ENCODE results near the gene CCDC152.
"Not testable (repeated sequence)": the region's sequence is repeated elsewhere in the genome, so short reads cannot be mapped to it uniquely, and the experiment has no call there.

Gene CCDC152
- total RNA-seq, result 0.80 to 8.6 (median 3.2) reads per million in 4 donors

GRCh38 chr5:42756606-42757601 lies at the start of gene CCDC152:
TSS of gene CCDC152 (plus strand) at chr5:42756818. CDS start at chr5:42759122, 2,304 bp downstream.
- DNase-seq, result peak; percentile 10 to 30 (median 16)

DNA sequence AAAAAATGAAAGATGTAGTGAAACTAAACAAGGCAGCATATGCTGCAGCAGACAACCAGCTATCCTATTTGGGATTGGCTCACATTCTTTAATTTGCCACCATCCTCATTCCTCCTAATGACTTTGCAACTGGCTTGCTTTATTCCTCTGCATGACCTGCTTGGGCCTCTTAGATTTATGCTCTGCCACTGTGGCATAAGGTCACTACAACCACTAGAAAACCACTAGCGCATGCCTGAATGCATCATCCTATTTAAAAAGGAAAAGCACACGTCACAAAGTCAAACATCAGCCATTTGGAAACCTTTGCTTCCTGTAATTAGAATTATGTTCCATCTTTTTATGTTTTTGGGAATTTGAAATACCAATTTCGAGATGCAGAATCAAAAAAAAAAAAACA lies 40.8 kb upstream of the CCDC152 start:
- DNase-seq, result no peak

- peak in 2 of 5 donors; percentile 10 to 76 for DNase-seq
Measured at GRCh38 chr5:42718591-42718990, 38.0 kb upstream of the CCDC152 start.

DNA sequence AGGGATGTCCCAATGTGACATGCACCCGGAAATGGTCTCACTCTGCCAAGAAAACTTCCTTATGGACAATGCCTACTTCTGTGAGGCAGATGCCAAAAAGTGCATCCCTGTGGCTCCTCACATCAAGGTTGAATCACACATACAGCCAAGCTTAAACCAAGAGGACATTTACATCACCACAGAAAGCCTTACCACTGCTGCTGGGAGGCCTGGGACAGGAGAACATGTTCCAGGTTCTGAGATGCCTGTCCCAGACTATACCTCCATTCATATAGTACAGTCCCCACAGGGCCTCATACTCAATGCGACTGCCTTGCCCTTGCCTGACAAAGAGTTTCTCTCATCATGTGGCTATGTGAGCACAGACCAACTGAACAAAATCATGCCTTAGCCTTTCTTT lies 37.6 kb upstream of the CCDC152 start:
- DNase-seq, result no peak

DNA sequence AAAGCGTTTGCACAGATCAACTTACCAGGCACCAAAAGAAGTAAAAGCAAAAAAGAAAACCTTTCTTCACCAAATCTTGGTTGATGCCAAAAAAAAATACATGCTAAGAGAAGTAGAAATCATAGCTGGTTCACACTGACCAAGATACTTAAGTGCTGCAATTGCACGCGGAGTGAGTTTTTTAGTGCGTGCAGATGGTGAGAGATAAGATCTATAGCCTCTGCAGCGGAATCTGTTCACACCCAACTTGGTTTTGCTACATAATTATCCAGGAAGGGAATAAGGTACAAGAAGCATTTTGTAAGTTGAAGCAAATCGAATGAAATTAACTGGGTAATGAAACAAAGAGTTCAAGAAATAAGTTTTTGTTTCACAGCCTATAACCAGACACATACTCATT lies 36.4 kb upstream of the CCDC152 start:
- DNase-seq, result peak in 1 of 5 donors; percentile 70

- no peak for DNase-seq
Measured at GRCh38 chr5:42721484-42721883, 35.1 kb upstream of the CCDC152 start.

DNA sequence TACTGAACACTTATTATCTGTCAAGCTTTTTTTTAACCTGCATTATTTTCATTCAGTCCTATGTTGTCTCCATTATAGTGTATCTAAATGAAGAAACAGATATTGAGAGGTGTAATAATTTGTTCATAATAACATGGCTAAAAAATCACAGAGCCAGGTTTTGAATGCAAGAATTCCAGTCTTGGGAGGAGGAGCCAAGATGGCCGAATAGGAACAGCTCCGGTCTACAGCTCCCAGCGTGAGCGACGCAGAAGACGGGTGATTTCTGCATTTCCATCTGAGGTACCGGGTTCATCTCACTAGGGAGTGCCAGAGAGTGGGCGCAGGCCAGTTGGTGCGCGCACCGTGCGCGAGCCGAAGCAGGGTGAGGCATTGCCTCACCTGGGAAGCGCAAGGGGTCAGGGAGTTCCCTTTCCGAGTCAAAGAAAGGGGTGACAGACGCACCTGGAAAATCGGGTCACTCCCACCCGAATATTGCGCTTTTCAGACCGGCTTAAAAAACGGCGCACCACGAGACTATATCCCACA lies 22.0 kb upstream of the CCDC152 start:
- DNase-seq, result not testable (repeated sequence)

- DNase-seq, result no peak
Measured at GRCh38 chr5:42740920-42741319, 15.7 kb upstream of the CCDC152 start.

- no peak for DNase-seq
Measured at GRCh38 chr5:42745426-42745825, 11.2 kb upstream of the CCDC152 start.

- no peak for DNase-seq
Measured at GRCh38 chr5:42745856-42746255, 10.8 kb upstream of the CCDC152 start.

DNA sequence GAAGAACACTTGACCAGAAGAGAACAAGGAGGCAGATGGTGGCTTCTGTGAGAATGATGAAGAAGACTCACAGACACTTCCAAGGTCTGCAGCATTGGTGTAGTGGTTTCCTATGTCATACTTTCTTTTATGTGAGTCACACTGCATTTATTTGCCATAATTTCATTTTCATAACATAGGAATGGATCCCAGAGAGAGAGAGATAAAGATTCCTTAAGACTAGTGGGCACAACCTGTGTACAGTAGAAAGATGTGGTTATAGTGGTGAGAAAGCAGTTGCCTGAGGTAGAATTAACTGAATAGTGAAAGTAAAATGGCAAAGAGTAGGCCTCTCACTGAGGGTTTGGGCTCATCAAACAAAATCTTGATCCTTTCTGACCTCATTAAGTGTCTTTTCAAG lies 7.6 kb upstream of the CCDC152 start:
- DNase-seq, result peak in 1 of 5 donors; percentile 3

- no peak for DNase-seq
Measured at GRCh38 chr5:42750507-42750906, 6.1 kb upstream of the CCDC152 start.

- DNase-seq, result no peak
Measured at GRCh38 chr5:42751044-42751443, 5.6 kb upstream of the CCDC152 start.

DNA sequence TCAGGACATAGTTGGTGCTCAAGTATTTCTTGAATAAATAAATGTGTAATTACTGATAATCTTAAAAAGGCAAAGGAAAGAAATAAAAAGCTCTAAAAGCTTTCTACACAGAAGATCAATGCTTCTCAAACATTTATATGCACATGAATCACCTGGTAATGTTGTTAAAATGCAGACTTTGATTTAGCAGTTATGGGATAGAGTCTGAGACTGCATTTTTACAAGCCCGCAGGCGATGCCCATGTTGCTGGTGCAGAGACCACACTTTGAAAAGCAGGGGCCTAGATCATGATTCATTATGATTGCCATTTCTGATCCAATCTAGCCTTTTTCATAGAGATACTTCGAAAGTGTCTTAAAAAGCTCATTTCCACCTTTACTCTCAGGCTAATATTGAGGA lies 3.5 kb upstream of the CCDC152 start:
- DNase-seq, result no peak

DNA sequence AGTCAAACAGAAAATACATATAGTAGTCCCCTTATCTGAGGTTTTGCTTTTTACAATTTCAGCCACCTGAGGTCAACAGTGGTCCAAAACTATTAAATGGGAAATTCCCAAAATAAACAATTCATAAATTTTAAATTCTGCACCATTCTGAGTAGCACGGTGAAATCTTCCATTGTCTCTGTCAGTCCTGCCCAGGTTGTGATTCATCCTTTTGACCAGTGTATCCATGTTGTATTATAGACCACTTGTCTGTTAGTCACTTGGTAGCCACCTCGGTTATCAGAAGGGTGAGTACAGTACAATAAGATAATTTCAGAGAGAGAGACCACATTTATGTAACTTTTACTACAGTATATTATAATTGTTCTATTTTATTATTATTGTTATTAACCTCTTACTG lies 2.8 kb downstream of the CCDC152 start:
- no peak for DNase-seq

DNA sequence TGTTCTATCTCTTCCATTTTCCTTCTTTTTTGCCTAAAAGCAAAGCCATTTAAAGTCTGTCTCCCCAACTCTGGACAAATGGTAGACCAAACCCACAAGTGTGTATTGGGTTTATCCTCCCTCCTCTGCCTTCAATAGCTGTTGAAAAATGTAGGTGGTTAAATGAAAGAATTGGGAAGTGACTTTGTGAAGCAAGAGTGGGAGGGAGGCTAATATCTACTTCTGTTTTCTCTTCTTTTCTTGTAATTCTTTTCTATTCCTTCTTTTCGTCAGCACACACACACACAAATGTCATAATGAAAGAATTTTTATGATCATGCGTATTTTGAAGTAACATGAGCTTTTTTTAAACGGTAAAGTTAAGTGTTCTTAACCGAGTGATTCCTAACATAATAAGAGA lies 3.8 kb downstream of the CCDC152 start:
- no peak for DNase-seq

DNA sequence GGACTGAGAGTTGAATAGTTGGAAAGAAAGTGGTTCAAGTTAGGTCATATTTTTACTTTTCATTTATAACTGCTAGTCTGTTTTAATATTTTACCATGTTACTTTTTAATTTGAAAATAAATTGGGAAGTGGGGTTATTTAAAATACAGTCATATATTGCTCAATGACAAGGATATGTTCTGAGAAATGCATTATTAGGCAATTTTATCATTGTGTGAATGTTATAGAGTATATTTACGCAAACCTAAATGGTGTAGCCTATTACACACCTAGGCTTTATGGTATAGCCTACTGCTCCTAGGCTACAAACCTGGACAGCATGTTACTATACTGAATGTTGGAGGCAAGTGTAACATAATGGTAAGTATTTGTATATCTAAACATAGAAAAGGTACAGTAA lies 5.2 kb downstream of the CCDC152 start:
- no peak for DNase-seq

DNA sequence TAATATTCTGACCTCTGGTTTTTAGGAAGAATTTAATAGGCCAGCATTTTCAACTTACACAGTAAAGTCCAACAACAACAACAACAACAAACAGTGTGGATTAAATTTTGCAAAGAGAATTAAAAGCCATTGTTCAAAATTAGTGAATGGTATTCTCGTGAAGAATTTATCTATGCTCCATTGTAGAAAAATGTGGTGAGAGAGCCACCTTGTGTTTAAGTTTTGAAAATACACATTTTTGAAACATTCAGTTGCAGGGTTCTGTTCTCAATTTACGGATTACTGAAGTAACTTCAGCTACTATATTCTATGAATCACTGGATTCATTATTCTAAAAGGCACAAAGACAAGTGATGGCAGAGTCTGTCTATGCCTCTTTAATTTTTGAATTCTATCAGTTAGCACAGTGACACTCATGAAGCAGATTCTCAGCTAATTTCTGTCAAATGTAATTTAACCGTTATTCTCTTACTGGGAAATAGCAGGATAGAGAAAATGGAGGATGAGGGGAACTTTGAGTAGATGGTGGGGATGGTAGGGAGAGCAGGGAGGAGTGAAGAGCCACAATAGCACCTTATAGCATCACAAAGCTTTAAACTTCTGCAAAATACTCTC lies 11.0 kb downstream of the CCDC152 start:
- peak in 1 of 5 donors; percentile 14 for DNase-seq

DNA sequence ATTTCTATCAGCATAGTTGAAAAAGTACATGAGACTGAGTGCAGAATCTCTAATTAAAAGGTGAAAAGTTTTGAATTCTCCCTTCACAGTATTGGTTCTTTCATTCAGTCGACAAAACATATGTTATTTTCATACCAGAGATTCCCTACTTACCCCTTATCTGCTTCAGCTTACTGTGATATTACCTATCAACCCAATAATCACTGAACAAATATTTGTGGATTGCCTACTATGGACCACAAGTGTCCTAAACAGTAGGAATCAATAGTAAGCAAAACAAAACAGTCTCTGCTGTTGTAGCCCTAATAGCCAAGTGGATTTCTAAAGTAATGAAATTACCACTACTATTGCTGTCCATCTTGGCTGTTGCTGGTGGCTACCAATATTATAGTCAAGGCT lies 11.5 kb downstream of the CCDC152 start:
- no peak for DNase-seq

GRCh38 chr5:42770003-42770402 lies 13.4 kb downstream of the CCDC152 start:
- no peak for DNase-seq

GRCh38 chr5:42772265-42772993 lies 15.8 kb downstream of the CCDC152 start:
- no peak for DNase-seq

- DNase-seq, result no peak
Measured at GRCh38 chr5:42779083-42779482, 22.5 kb downstream of the CCDC152 start.

DNA sequence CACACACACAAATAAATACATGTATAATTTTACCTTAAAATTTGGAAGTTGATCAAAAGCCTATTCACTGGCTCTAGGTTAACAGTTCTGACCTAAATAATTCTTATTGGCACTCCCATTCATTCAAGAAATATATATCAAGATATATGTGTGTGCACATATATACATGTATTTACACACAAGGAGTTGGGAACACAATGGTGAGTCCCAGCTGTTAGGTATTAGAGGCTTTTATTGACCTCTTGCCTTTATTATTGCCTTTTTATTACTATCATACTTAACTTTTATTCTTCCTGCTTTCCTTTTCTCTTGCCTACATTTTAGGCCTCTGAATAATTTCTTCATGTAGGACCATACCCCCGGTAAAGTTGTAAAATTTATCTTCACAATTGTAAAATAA lies 25.0 kb downstream of the CCDC152 start:
- no peak for DNase-seq
